Chondrocyte (in vitro differentiated cells): Measurements from ENCODE around the gene EFNA3. TPM values are rescaled to one million over a fixed set of nuclear protein-coding genes. Genes with fewer than 3 reads are reported as not detected.

Source experiments
- DNase-seq: peaks from one replicate; pipeline ENCODE4 v3.0.0; 2021; ENCODE audit warnings: mixed read lengths, low spot score
- H3K27ac Mint-ChIP-seq: one replicate; pipeline ENCODE4 v1.8.0; 2021; ENCODE audit warnings: mild to moderate bottlenecking, moderate library complexity, mixed read lengths; ENCODE audit not compliant: unreplicated experiment
- H3K27me3 Mint-ChIP-seq: 2 replicates; pipeline ENCODE4 v1.8.0; 2021; ENCODE audit warnings: low read depth, mixed read lengths
- H3K36me3 Mint-ChIP-seq: 2 replicates; pipeline ENCODE4 v1.8.0; 2021; ENCODE audit warnings: low read depth, mixed read lengths
- H3K4me1 Mint-ChIP-seq: 2 replicates; pipeline ENCODE4 v1.8.0; 2021; ENCODE audit warnings: low read depth, mild to moderate bottlenecking, mixed read lengths
- H3K4me3 Mint-ChIP-seq: one replicate; pipeline ENCODE4 v1.8.0; 2021; ENCODE audit warnings: mild to moderate bottlenecking, moderate library complexity, mixed read lengths; ENCODE audit not compliant: unreplicated experiment
- H3K9me3 Mint-ChIP-seq: 2 replicates; pipeline ENCODE4 v1.8.0; 2021; ENCODE audit warnings: low read depth, mixed read lengths
- CTCF ChIP-seq: fragments of 200-600 bp; sonication (generic); IDR thresholded peaks from 2 replicates; pipeline ENCODE4 v1.5.0; 2021; ENCODE audit warnings: antibody characterized with exemption, mild to moderate bottlenecking, moderate library complexity
- total RNA-seq: library from RNA; stranded (reverse); gene quantifications from 3 replicates; pipeline ENCODE4 v1.2.1, GENCODE V29; 2021

The EFNA3 gene
- total RNA-seq, 1 donor from 2014 or later: 4.5 TPM

GRCh38 chr1:155128755-155129473 is 50.3 kb downstream of the EFNA3 start:
- H3K36me3 Mint-ChIP-seq: peaks cover 15% of the 10 kb centered on the region
- peak overlapping the region; percentile 94 for H3K27ac Mint-ChIP-seq
- no peak for TF ChIP-seq CTCF
- peaks cover 72% of the 10 kb centered on the region for H3K4me1 Mint-ChIP-seq
- no peaks in the 10 kb centered on the region for H3K27me3 Mint-ChIP-seq
- H3K9me3 Mint-ChIP-seq: no peaks in the 10 kb centered on the region
- H3K4me3 Mint-ChIP-seq: peak overlapping the region; percentile 83
- DNase-seq: no peak

GRCh38 chr1:155130272-155131006 is 51.8 kb downstream of the EFNA3 start:
- Mint-ChIP-seq H3K4me1 (peaks cover 67% of the 10 kb centered on the region), H3K9me3 (no peaks in the 10 kb centered on the region), H3K27ac (peak overlapping the region; percentile 94), H3K27me3 (no peaks in the 10 kb centered on the region), H3K36me3 (peaks cover 15% of the 10 kb centered on the region), H3K4me3 (peak overlapping the region; percentile 83)
- no peak for TF ChIP-seq CTCF
- no peak for DNase-seq

GRCh38 chr1:155131285-155131684 is 52.6 kb downstream of the EFNA3 start:
- H3K27me3 Mint-ChIP-seq: no peaks in the 10 kb centered on the region
- H3K36me3 Mint-ChIP-seq: peaks cover 15% of the 10 kb centered on the region
- no peak for DNase-seq
- no peaks in the 10 kb centered on the region for H3K9me3 Mint-ChIP-seq
- no peak for TF ChIP-seq CTCF
- H3K4me1 Mint-ChIP-seq: peaks cover 61% of the 10 kb centered on the region
- no peak overlapping the region for H3K4me3 Mint-ChIP-seq
- peak overlapping the region; percentile 22 for H3K27ac Mint-ChIP-seq

DNA sequence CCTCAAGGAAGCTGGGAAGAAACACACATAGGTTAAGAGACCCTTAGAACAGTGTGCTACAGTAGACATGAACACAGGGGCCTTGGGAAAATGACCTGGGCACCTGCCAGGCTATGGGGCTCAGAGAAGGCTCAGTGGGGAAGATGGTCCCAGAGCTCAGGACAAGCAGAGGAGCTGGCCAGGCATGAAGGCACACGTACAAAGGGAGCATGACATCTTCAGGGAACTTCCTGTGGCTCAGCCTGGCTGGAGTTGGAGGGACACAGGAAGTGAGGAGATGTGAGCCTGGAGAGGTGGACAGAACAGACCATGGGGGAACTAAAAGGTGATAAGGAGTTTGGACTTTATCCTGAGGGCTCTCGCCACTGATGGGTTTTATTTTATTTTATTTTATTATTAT is 53.2 kb downstream of the EFNA3 start:
- DNase-seq: no peak
- no peaks in the 10 kb centered on the region for H3K9me3 Mint-ChIP-seq
- no peak for TF ChIP-seq CTCF
- H3K4me1 Mint-ChIP-seq: peaks cover 61% of the 10 kb centered on the region
- H3K27ac Mint-ChIP-seq: no peak overlapping the region
- peaks cover 15% of the 10 kb centered on the region for H3K36me3 Mint-ChIP-seq
- no peak overlapping the region for H3K4me3 Mint-ChIP-seq
- H3K27me3 Mint-ChIP-seq: no peaks in the 10 kb centered on the region

- H3K27me3 Mint-ChIP-seq: no peaks in the 10 kb centered on the region
- DNase-seq: no peak
- H3K4me1 Mint-ChIP-seq: peaks cover 64% of the 10 kb centered on the region
- peaks cover 17% of the 10 kb centered on the region for H3K36me3 Mint-ChIP-seq
- TF ChIP-seq CTCF: no peak
- no peak overlapping the region for H3K4me3 Mint-ChIP-seq
- no peak overlapping the region for H3K27ac Mint-ChIP-seq
- H3K9me3 Mint-ChIP-seq: no peaks in the 10 kb centered on the region
These were observed 55.2 kb downstream of the EFNA3 start for GRCh38 chr1:155133799-155134281.
